Caco-2 (cell line): ENCODE results near the gene CEACAM16. TPM values are rescaled to one million over a fixed set of nuclear protein-coding genes. Genes with fewer than 3 reads are reported as not detected.

Experiments used
- BruUV-seq: library from RNA; stranded (reverse); fragments of 400-500 nt; replicated peaks from 2 replicates; lab custom pipeline; 2021; lab: Mats Ljungman, UMichigan
- CTCF ChIA-PET: fragments of 300-600 bp; sonication (Branson Sonifier 250); formaldehyde crosslinking; loops from one replicate; lab custom pipeline; 2022; ENCODE audit warnings: antibody characterized with exemption; lab: Charles Lee
- POLR2A ChIA-PET: fragments of 300-600 bp; sonication (Branson Sonifier 250); formaldehyde crosslinking; loops from one replicate; lab custom pipeline; 2022; ENCODE audit warnings: antibody characterized with exemption; lab: Charles Lee
- DNase-seq, 2 experiments: peaks; one replicate each; pipeline versions ENCODE4 v3.0.0 to v3.0.0-alpha.2; 2020 to 2022
- H3K27me3 ChIP-seq: replicated peaks from 2 replicates; pipeline ENCODE4 v1.6.0; 2011; ENCODE audit warnings: low read length; ENCODE audit not compliant: control insufficient read depth, insufficient read depth
- H3K36me3 ChIP-seq: 2 replicates; pipeline ENCODE4 v1.5.1; 2011; ENCODE audit warnings: low read length; ENCODE audit not compliant: control insufficient read depth, insufficient read depth
- H3K4me1 ChIP-seq: fragments of 250-450 bp; sonication (Bioruptor Pico); 2 replicates; pipeline ENCODE4 v1.5.1; 2020; ENCODE audit warnings: mild to moderate bottlenecking
- H3K4me3 ChIP-seq: 2 replicates; pipeline ENCODE4 v1.5.1; 2011; ENCODE audit warnings: low read depth, mild to moderate bottlenecking, control low read depth, low read length
- H3K9me3 ChIP-seq: fragments of 250-450 bp; sonication (Bioruptor Pico); 2 replicates; pipeline ENCODE4 v1.5.1; 2020; ENCODE audit warnings: mild to moderate bottlenecking, moderate library complexity
- H3K27ac Mint-ChIP-seq: one replicate; pipeline ENCODE4 v1.8.0; 2022; ENCODE audit warnings: mixed read lengths; ENCODE audit not compliant: unreplicated experiment
- H3K27me3 Mint-ChIP-seq: one replicate; pipeline ENCODE4 v1.8.0; 2022; ENCODE audit warnings: mixed read lengths; ENCODE audit not compliant: insufficient read depth, unreplicated experiment
- H3K36me3 Mint-ChIP-seq: one replicate; pipeline ENCODE4 v1.8.0; 2022; ENCODE audit warnings: mild to moderate bottlenecking, mixed read lengths; ENCODE audit not compliant: insufficient read depth, unreplicated experiment
- H3K4me1 Mint-ChIP-seq: one replicate; pipeline ENCODE4 v1.8.0; 2022; ENCODE audit warnings: low read depth, mixed read lengths; ENCODE audit not compliant: unreplicated experiment
- H3K4me3 Mint-ChIP-seq: one replicate; pipeline ENCODE4 v1.8.0; 2022; ENCODE audit warnings: mild to moderate bottlenecking, moderate library complexity, mixed read lengths; ENCODE audit not compliant: unreplicated experiment
- H3K9me3 Mint-ChIP-seq: one replicate; pipeline ENCODE4 v1.8.0; 2022; ENCODE audit warnings: mixed read lengths; ENCODE audit not compliant: unreplicated experiment
- intact Hi-C: fragments of 100-400 bp; cut with micrococcal nuclease; formaldehyde crosslinking; loops from one replicate; pipeline ENCODE4 v1.10.0; 2022; ENCODE audit not compliant: unreplicated experiment
- total RNA-seq: library from RNA; stranded (reverse); gene quantifications from 2 replicates; pipeline ENCODE4 v1.2.3, GENCODE V29; 2022
- TF ChIP-seq, protein P1 (sequence below), 2 experiments: fragments of 200-600 bp in 1 of 2; IDR thresholded peaks; 1 replicate in 1 of 2; 2 replicates in 1 of 2; pipeline versions ENCODE4 v1.5.1 to v1.8.0; 2011 to 2022; ENCODE audit warnings: antibody characterized with exemption in 1 of 2, control low read depth in 1 of 2, inconsistent platforms in 1 of 2, low read depth in 1 of 2, low read length in 1 of 2, mild to moderate bottlenecking in 1 of 2, moderate library complexity in 1 of 2; ENCODE audit not compliant: insufficient read depth in 1 of 2, severe bottlenecking in 1 of 2, unreplicated experiment in 1 of 2

Gene CEACAM16
- total RNA-seq, 1 experiment from 2014 or later: not detected

DNA sequence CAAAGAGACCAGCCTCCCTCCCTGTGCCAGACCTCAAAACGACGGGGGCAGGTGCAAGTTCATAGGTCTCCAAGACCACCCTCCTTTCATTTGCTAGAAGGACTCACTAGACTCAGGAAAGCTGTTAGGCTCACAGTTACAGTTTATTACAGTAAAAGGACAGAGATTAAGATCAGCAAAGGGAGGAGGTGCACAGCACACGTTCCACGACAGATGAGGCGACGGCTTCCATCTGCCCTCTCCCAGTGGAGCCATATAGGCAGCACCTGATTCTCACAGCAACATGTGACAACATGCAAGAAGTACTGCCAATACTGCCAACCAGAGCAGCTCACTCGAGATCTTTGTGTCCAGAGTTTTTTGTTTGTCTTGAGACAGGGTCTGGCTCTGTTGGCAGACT lies 37.0 kb upstream of the CEACAM16 start:
- H3K27me3 ChIP-seq: no peaks in the 10 kb centered on the region
- Mint-ChIP-seq H3K36me3 (peaks cover 81% of the 10 kb centered on the region), H3K27ac (no peak overlapping the region), H3K27me3 (no peaks in the 10 kb centered on the region), H3K4me3 (no peak overlapping the region), H3K9me3 (no peaks in the 10 kb centered on the region), H3K4me1 (peaks cover 10% of the 10 kb centered on the region)
- TF ChIP-seq, protein P1, sequence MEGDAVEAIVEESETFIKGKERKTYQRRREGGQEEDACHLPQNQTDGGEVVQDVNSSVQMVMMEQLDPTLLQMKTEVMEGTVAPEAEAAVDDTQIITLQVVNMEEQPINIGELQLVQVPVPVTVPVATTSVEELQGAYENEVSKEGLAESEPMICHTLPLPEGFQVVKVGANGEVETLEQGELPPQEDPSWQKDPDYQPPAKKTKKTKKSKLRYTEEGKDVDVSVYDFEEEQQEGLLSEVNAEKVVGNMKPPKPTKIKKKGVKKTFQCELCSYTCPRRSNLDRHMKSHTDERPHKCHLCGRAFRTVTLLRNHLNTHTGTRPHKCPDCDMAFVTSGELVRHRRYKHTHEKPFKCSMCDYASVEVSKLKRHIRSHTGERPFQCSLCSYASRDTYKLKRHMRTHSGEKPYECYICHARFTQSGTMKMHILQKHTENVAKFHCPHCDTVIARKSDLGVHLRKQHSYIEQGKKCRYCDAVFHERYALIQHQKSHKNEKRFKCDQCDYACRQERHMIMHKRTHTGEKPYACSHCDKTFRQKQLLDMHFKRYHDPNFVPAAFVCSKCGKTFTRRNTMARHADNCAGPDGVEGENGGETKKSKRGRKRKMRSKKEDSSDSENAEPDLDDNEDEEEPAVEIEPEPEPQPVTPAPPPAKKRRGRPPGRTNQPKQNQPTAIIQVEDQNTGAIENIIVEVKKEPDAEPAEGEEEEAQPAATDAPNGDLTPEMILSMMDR (IDR thresholded peaks at IDR 0.05; ENCODE audit: insufficient read depth in 1 of 2, low read depth in 1 of 2, low read length in 1 of 2, severe bottlenecking in 1 of 2, unreplicated experiment in 1 of 2): no peak
- POLR2A ChIA-PET: no interaction called here
- CTCF ChIA-PET: interaction anchor here (0.7 to 1.6 kb wide), 4 partner anchors 13 to 109 kb away, joined by 3 to 6 read pairs (median 4); no protein-coding TSS in a partner anchor
- H3K4me1 ChIP-seq: no peaks in the 10 kb centered on the region
- no peak overlapping the region for H3K4me3 ChIP-seq
- intact Hi-C loops: no loop called here
- H3K36me3 ChIP-seq: peaks cover 26% of the 10 kb centered on the region
- no peak for DNase-seq
- no peaks in the 10 kb centered on the region for H3K9me3 ChIP-seq
- no TSS peak for BruUV-seq

- Histone ChIP-seq H3K4me3 (no peak overlapping the region), H3K36me3 (peaks cover 18% of the 10 kb centered on the region), H3K9me3 (no peaks in the 10 kb centered on the region), H3K27me3 (no peaks in the 10 kb centered on the region), H3K4me1 (no peaks in the 10 kb centered on the region)
- H3K27me3 Mint-ChIP-seq: no peaks in the 10 kb centered on the region
- intact Hi-C loops: no loop called here
- POLR2A ChIA-PET: no interaction called here
- CTCF ChIA-PET: interaction anchor here (0.8 to 1.6 kb wide), 6 partner anchors 71 to 108 kb away, joined by 3 to 8 read pairs (median 4); no protein-coding TSS in a partner anchor
- H3K4me3 Mint-ChIP-seq: no peak overlapping the region
- no peaks in the 10 kb centered on the region for H3K9me3 Mint-ChIP-seq
- no peak for DNase-seq
- peaks cover 72% of the 10 kb centered on the region for H3K36me3 Mint-ChIP-seq
- no peak overlapping the region for H3K27ac Mint-ChIP-seq
- TSS peak; percentile 45 for BruUV-seq
- peaks cover under 1% of the 10 kb centered on the region for H3K4me1 Mint-ChIP-seq
- TF ChIP-seq, protein P1 (IDR thresholded peaks at IDR 0.05; ENCODE audit: insufficient read depth in 1 of 2, low read depth in 1 of 2, low read length in 1 of 2, severe bottlenecking in 1 of 2, unreplicated experiment in 1 of 2): no peak
Observed at GRCh38 chr19:44662691-44663385, 36.1 kb upstream of the CEACAM16 start.

DNA sequence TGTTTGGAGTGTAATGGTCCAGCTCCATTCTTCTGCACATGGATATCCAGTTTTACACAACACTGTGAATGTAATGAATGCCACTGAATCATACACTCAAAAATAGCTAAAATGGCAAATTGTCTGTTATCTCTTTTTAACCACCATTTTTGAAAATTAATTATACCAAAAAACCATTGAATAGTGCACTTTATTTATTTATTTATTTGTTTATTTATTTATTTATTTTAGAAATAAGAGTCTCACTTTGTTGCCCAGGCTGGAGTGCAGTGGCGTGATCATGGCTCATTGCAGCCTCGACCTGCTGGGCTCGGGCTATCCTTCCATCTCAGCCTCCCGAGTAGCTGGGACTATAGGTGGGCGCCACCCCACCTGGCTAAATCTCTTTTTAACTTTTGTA lies 35.0 kb upstream of the CEACAM16 start:
- POLR2A ChIA-PET: interaction anchor here (0.5 to 0.6 kb wide), 3 partner anchors 74 to 107 kb away, joined by 3 to 4 read pairs (median 3); no protein-coding TSS in a partner anchor
- no peak overlapping the region for H3K4me3 Mint-ChIP-seq
- BruUV-seq: no TSS peak

More for the DNA sequence above, 35.0 kb upstream of the CEACAM16 start:
- Histone ChIP-seq H3K9me3 (no peaks in the 10 kb centered on the region), H3K27me3 (no peaks in the 10 kb centered on the region), H3K36me3 (peaks cover 15% of the 10 kb centered on the region), H3K4me3 (no peak overlapping the region), H3K4me1 (no peaks in the 10 kb centered on the region)
- Mint-ChIP-seq H3K36me3 (peaks cover 60% of the 10 kb centered on the region), H3K27me3 (no peaks in the 10 kb centered on the region), H3K4me1 (no peaks in the 10 kb centered on the region), H3K9me3 (no peaks in the 10 kb centered on the region), H3K27ac (no peak overlapping the region)
- intact Hi-C loops: no loop called here
- CTCF ChIA-PET: interaction anchor here (1.4 to 1.6 kb wide), 2 partner anchors 93 to 107 kb away, joined by 3 to 8 read pairs; no protein-coding TSS in a partner anchor
- DNase-seq: no peak
- TF ChIP-seq, protein P1 (IDR thresholded peaks at IDR 0.05; ENCODE audit: insufficient read depth in 1 of 2, low read depth in 1 of 2, low read length in 1 of 2, severe bottlenecking in 1 of 2, unreplicated experiment in 1 of 2): no peak
